Lower leg skin (tissue), 4 donors: ENCODE measurements around the gene PAGE4. TPM values are rescaled to one million over a fixed set of nuclear protein-coding genes. Genes with fewer than 3 reads are reported as not detected.

ENCODE experiments used
- DNase-seq, 2 donors: peaks; one replicate each; pipeline ENCODE4 v3.0.0-alpha.2; 2019; ENCODE audit warnings: low spot score in 2 of 2
- H3K4me3 ChIP-seq: fragments of 200-600 bp; sonication (generic); 2 replicates; pipeline ENCODE4 v1.5.1; 2017; ENCODE audit warnings: mild to moderate bottlenecking, low read depth; ENCODE audit not compliant: poor library complexity, severe bottlenecking
- CTCF ChIP-seq, 3 donors: fragments of 450-650 bp; IDR thresholded peaks; one replicate each; pipeline ENCODE4 v1.5.1; 2016; ENCODE audit warnings: antibody characterized with exemption in 3 of 3, mild to moderate bottlenecking in 3 of 3, moderate library complexity in 2 of 3
- POLR2A ChIP-seq, 2 donors: fragments of 450-650 bp; IDR thresholded peaks; one replicate each; pipeline ENCODE4 v1.6.1; 2016 to 2017; ENCODE audit warnings: antibody characterized with exemption in 2 of 2, mild to moderate bottlenecking in 1 of 2, moderate library complexity in 1 of 2
- WGBS, 2 donors: methylation state at CpG; one replicate each; pipeline ENCODE4 v1.1.5; 2018; 5-methylcytosine and 5-hydroxymethylcytosine counted together
- intact Hi-C: fragments of 100-400 bp; cut with DNase I; formaldehyde crosslinking; loops from one replicate; pipeline ENCODE4 v1.15.0; 2023; ENCODE audit warnings: low total_unique reads
- total RNA-seq, 4 donors: library from RNA; depleted of rRNA; stranded (reverse); fragments of >200 nt; gene quantifications; one replicate each; pipeline ENCODE4 v1.1.0, GENCODE V29; 2016

Gene PAGE4
- total RNA-seq, 4 donors from 2014 or later = not detected

DNA sequence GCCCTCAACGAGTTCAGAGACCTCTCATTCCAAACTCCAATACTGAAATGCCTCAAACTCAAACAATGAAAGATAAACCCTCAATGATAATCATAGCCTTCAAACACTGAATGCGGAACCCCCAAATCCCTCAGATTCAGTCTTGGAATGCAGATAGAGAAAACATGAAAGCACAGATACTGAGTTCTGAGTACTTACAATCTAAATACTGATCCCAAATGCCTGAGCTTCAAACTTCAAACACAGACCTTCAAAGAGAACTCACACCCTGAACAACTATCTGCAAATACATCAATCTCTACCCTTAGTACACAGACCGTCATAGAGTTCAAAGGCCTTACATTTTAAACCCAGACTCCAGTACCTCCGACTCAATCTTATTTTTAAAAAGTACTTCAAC lies 16.9 kb upstream of the PAGE4 start:
- no peak overlapping the region for H3K4me3 ChIP-seq
- no peak for TF ChIP-seq POLR2A (IDR thresholded peaks at IDR 0.05)
- TF ChIP-seq CTCF (IDR thresholded peaks at IDR 0.05) = no peak
- DNase-seq = no peak
- intact Hi-C loops = no loop called here
- 57 to 67% methylated on average over 4 of the region's 4 CpGs for WGBS, 2 donors

DNA sequence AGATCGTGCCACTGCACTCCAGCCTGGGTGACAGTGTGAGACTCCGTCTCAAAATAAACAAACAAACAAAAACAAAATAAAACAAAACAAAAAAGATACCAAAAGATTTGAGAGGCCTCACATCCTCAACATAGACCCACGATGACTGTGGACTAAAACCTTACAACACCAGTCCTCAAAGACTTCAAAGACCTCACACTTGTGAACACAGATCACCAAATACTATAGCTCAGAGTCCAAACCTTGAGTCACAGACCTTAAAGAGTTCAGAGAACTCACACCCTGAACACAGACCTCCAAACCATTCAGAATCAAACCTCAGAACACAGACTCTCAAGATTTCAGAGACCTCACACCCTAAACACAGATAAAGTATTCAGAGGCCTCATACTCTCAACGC lies 12.7 kb upstream of the PAGE4 start:
- H3K4me3 ChIP-seq = no peak overlapping the region
- TF ChIP-seq CTCF (IDR thresholded peaks at IDR 0.05) (no peak), POLR2A (IDR thresholded peaks at IDR 0.05) (no peak)
- no peak for DNase-seq
- 70 to 88% methylated on average over 4 of the region's 4 CpGs for WGBS, 2 donors
- intact Hi-C loops = no loop called here

DNA sequence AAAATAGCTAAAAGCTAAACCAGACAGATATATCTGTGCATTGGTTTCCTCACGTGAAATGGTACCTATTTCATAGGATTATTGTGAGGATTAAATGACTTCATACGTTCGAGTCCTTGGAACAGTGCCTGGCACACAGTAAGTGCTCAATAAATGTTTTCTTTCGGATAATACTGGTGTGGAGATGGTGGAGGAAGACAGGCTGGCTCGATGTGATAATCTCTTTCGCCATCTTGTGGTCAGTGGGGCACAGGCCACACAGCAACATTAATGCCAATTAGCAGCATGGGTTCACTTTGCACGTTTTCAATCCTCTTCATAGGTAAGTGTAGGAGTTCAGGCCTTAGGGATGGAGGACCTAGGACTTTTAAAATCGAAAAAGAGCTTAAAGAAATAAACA lies 9.3 kb downstream of the PAGE4 start:
- no peak overlapping the region for H3K4me3 ChIP-seq
- DNase-seq = no peak
- TF ChIP-seq POLR2A (IDR thresholded peaks at IDR 0.05) (no peak), CTCF (IDR thresholded peaks at IDR 0.05) (no peak)
- 20 to 30% methylated on average over 8 of the region's 8 CpGs for WGBS, 2 donors
- intact Hi-C loops = no loop called here

GRCh38 chrX:49840679-49841078 lies 11.6 kb downstream of the PAGE4 start:
- TF ChIP-seq POLR2A (IDR thresholded peaks at IDR 0.05) (no peak), CTCF (IDR thresholded peaks at IDR 0.05) (no peak)
- no peak for DNase-seq
- intact Hi-C loops = no loop called here
- H3K4me3 ChIP-seq = no peak overlapping the region
- 51 to 52% methylated on average over 3 of the region's 3 CpGs for WGBS, 2 donors

- no peak overlapping the region for H3K4me3 ChIP-seq
- no peak for DNase-seq
- TF ChIP-seq CTCF (IDR thresholded peaks at IDR 0.05) (no peak), POLR2A (IDR thresholded peaks at IDR 0.05) (no peak)
- intact Hi-C loops = no loop called here
Measured at GRCh38 chrX:49842621-49843020, 13.5 kb downstream of the PAGE4 start.

DNA sequence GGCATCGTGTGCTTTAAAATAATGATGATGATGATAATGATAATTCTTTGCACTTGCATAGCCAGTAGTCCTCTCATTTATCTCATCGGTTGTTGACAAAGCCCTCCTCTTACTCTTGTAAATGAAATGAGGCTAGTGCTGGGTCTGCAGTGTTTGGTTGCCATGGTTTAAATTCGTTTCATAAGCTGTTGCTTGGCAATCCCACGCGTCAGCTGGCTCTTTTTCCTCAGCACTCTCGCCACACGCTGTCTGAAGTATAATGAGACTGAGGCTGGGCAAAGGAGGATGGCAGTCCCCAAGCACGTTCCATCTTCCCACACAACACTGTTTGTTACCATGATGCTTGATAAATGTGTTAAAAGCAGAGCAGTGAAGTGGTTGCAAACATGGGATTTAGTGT lies 15.5 kb downstream of the PAGE4 start:
- no peak for DNase-seq
- 51 to 63% methylated on average over 8 of the region's 8 CpGs for WGBS, 2 donors

More for the DNA sequence above, 15.5 kb downstream of the PAGE4 start:
- TF ChIP-seq CTCF (IDR thresholded peaks at IDR 0.05) (no peak), POLR2A (IDR thresholded peaks at IDR 0.05) (no peak)
- intact Hi-C loops = no loop called here
- no peak overlapping the region for H3K4me3 ChIP-seq
